H1 (cell line): ENCODE measurements around the gene SAP30. TPM values are rescaled to one million over a fixed set of nuclear protein-coding genes. Genes with fewer than 3 reads are reported as not detected.

Experiments used
- CTCF ChIA-PET: fragments of 300-600 bp; sonication (Branson Sonifier 250); formaldehyde crosslinking; loops from one replicate; lab custom pipeline; 2021; ENCODE audit not compliant: partially characterized antibody; lab: Charles Lee
- POLR2A ChIA-PET: fragments of 300-600 bp; sonication (Branson Sonifier 250); formaldehyde crosslinking; loops from one replicate; lab custom pipeline; 2021; ENCODE audit warnings: inconsistent platforms; ENCODE audit not compliant: partially characterized antibody; lab: Charles Lee
- DNase-seq, 2 experiments: peaks; one replicate each; pipeline versions ENCODE4 v3.0.0 to v3.0.0-alpha.2; 2010 to 2022; ENCODE audit warnings: low spot score in 2 of 2, low read depth in 1 of 2, mixed read lengths in 1 of 2
- FAIRE-seq: peaks from 2 replicates; lab custom pipeline; 2011; peaks lifted over from hg19 to GRCh38; lab: Jason Lieb, UNC
- H2AFZ ChIP-seq: 2 replicates; pipeline ENCODE4 v1.8.1; 2012; ENCODE audit warnings: low read length, inconsistent platforms
- H2AK5ac ChIP-seq: 2 replicates; pipeline ENCODE4 v1.6.1; 2013; ENCODE audit warnings: low read depth, low read length
- H2BK120ac ChIP-seq: replicated peaks from 2 replicates; pipeline ENCODE3; 2013; ENCODE audit warnings: low read depth, low read length, inconsistent platforms
- H2BK12ac ChIP-seq: 2 replicates; pipeline ENCODE4 v1.6.1; 2013; ENCODE audit warnings: low read depth, low read length
- H2BK15ac ChIP-seq: 2 replicates; pipeline ENCODE4 v1.6.1; 2013; ENCODE audit warnings: low read length
- H2BK20ac ChIP-seq: 2 replicates; pipeline ENCODE4 v1.6.1; 2013; ENCODE audit warnings: low read length
- H2BK5ac ChIP-seq: 2 replicates; pipeline ENCODE4 v1.6.1; 2013; ENCODE audit warnings: low read depth, low read length
- H3K14ac ChIP-seq: 2 replicates; pipeline ENCODE4 v1.6.1; 2013; ENCODE audit warnings: inconsistent platforms; ENCODE audit not compliant: insufficient read length
- H3K18ac ChIP-seq: 2 replicates; pipeline ENCODE4 v1.6.1; 2013; ENCODE audit warnings: low read length; ENCODE audit errors: extremely low read depth
- H3K23ac ChIP-seq: 2 replicates; pipeline ENCODE4 v1.6.1; 2013; ENCODE audit warnings: inconsistent platforms; ENCODE audit not compliant: insufficient read length
- H3K23me2 ChIP-seq: 2 replicates; pipeline ENCODE4 v1.6.1; 2013; ENCODE audit warnings: low read depth, low read length
- H3K27ac ChIP-seq: 2 replicates; pipeline ENCODE4 v1.6.1; 2011; ENCODE audit warnings: low read depth, low read length, inconsistent platforms
- H3K27me3 ChIP-seq, 4 experiments: replicated peaks in 1 of 4; 1 replicate in 1 of 4; 2 replicates in 3 of 4; pipeline versions ENCODE4 v1.6.1 to v1.8.1; 2011 to 2013; ENCODE audit warnings: low read length in 3 of 4, mild to moderate bottlenecking in 3 of 4, inconsistent platforms in 2 of 4, mixed read lengths in 2 of 4, moderate library complexity in 1 of 4; ENCODE audit not compliant: control insufficient read depth in 3 of 4, insufficient read depth in 3 of 4; ENCODE audit errors: extremely low read depth in 1 of 4
- H3K36me3 ChIP-seq, 4 experiments: 2 replicates each; pipeline versions ENCODE4 v1.6.1 to v1.8.1; 2011 to 2013; ENCODE audit warnings: mild to moderate bottlenecking in 4 of 4, low read length in 3 of 4, moderate library complexity in 2 of 4, control low read depth in 1 of 4, inconsistent platforms in 1 of 4; ENCODE audit not compliant: insufficient read depth in 4 of 4, control insufficient read depth in 2 of 4
- H3K4ac ChIP-seq: replicated peaks from 2 replicates; pipeline ENCODE3; 2013; ENCODE audit warnings: low read length, low read depth, mixed read lengths, inconsistent platforms; ENCODE audit not compliant: insufficient read length
- H3K4me1 ChIP-seq, 4 experiments: replicated peaks in 1 of 4; 1 replicate in 1 of 4; 2 replicates in 3 of 4; pipeline versions ENCODE4 v1.6.1 to v1.8.1; 2011 to 2013; ENCODE audit warnings: low read length in 3 of 4, inconsistent platforms in 2 of 4, mixed read lengths in 1 of 4; ENCODE audit not compliant: insufficient read depth in 4 of 4, control insufficient read depth in 3 of 4
- H3K4me2 ChIP-seq, 2 experiments: 2 replicates each; pipeline versions ENCODE4 v1.6.1 to v1.8.1; 2011 to 2013; ENCODE audit warnings: low read depth in 2 of 2, low read length in 2 of 2, control low read depth in 1 of 2, inconsistent platforms in 1 of 2, mild to moderate bottlenecking in 1 of 2; ENCODE audit not compliant: insufficient read depth in 1 of 2
- H3K4me3 ChIP-seq, 4 experiments: fragments of 200-600, 300-600 bp in 1 of 4; sonication (generic), shearing (Covaris generic), sonication (Bioruptor Twin) in 1 of 4; 2 replicates each; pipeline versions ENCODE4 v1.5.1 to v1.8.1; 2011 to 2016; ENCODE audit warnings: low read length in 4 of 4, low read depth in 3 of 4, control low read depth in 2 of 4, inconsistent platforms in 2 of 4, mild to moderate bottlenecking in 2 of 4, mixed read lengths in 1 of 4, moderate library complexity in 1 of 4; ENCODE audit not compliant: insufficient read depth in 2 of 4; ENCODE audit errors: extremely low read depth in 1 of 4
- H3K56ac ChIP-seq: replicated peaks from 2 replicates; pipeline ENCODE3; 2013; ENCODE audit warnings: low read depth, mild to moderate bottlenecking, mixed read lengths, low read length, inconsistent platforms; ENCODE audit not compliant: insufficient read length
- H3K79me1 ChIP-seq: 2 replicates; pipeline ENCODE4 v1.6.1; 2013; ENCODE audit warnings: low read depth, low read length, control low read depth
- H3K79me2 ChIP-seq, 2 experiments: 2 replicates each; pipeline versions ENCODE4 v1.6.1 to v1.8.1; 2012 to 2013; ENCODE audit warnings: low read length in 2 of 2, mild to moderate bottlenecking in 2 of 2, inconsistent platforms in 1 of 2; ENCODE audit not compliant: insufficient read depth in 2 of 2, control insufficient read depth in 1 of 2
- H3K9ac ChIP-seq, 4 experiments: replicated peaks in 1 of 4; 1 replicate in 1 of 4; 2 replicates in 3 of 4; pipeline versions ENCODE4 v1.6.1 to v1.8.1; 2011 to 2013; ENCODE audit warnings: low read depth in 3 of 4, low read length in 3 of 4, control low read depth in 2 of 4, mild to moderate bottlenecking in 2 of 4, moderate library complexity in 2 of 4, inconsistent platforms in 1 of 4; ENCODE audit errors: extremely low read depth in 1 of 4
- H3K9me3 ChIP-seq, 2 experiments: 2 replicates each; pipeline versions ENCODE4 v1.6.1 to v1.8.1; 2012 to 2013; ENCODE audit warnings: mild to moderate bottlenecking in 2 of 2, moderate library complexity in 2 of 2, control low read depth in 1 of 2, inconsistent platforms in 1 of 2, low read depth in 1 of 2, low read length in 1 of 2, mixed read lengths in 1 of 2; ENCODE audit not compliant: insufficient read depth in 2 of 2
- H4K20me1 ChIP-seq, 2 experiments: replicated peaks in 1 of 2; 2 replicates each; pipeline versions ENCODE3 to v1.8.1; 2011 to 2013; ENCODE audit warnings: inconsistent platforms in 2 of 2, low read length in 2 of 2, mild to moderate bottlenecking in 1 of 2; ENCODE audit not compliant: insufficient read depth in 2 of 2, control insufficient read depth in 1 of 2
- H4K5ac ChIP-seq: 2 replicates; pipeline ENCODE4 v1.6.1; 2013; ENCODE audit warnings: low read length, low read depth, mixed read lengths, inconsistent platforms; ENCODE audit not compliant: insufficient read length
- H4K8ac ChIP-seq: 2 replicates; pipeline ENCODE4 v1.8.0; 2013; ENCODE audit warnings: mild to moderate bottlenecking, moderate library complexity, low read length, inconsistent platforms; ENCODE audit not compliant: insufficient read depth; ENCODE audit errors: extremely low read depth
- H4K91ac ChIP-seq: replicated peaks from 2 replicates; pipeline ENCODE3; 2013; ENCODE audit warnings: low read length, mixed read lengths, inconsistent platforms; ENCODE audit not compliant: insufficient read length
- CHD1 ChIP-seq: IDR thresholded peaks from 2 replicates; pipeline ENCODE4 v1.6.1; 2012; ENCODE audit warnings: low read depth, low read length, improper control_type of control experiment
- WGBS, 2 experiments: shearing (Covaris generic) in 1 of 2; methylation state at CpG; one replicate each; pipeline versions ENCODE4 v1.1.6 to v1.1.7; 2013 to 2015; ENCODE audit warnings: low lambda C conversion rate in 2 of 2, mixed read lengths in 2 of 2, inconsistent platforms in 1 of 2, low coverage in 1 of 2, missing lambda C conversion rate in 1 of 2; ENCODE audit not compliant: insufficient replicate concordance in 2 of 2, insufficient coverage in 1 of 2, insufficient read length in 1 of 2; ENCODE audit errors: extremely low coverage in 1 of 2, missing lambda C conversion rate in 1 of 2; 5-methylcytosine and 5-hydroxymethylcytosine counted together
- polyA plus RNA-seq, 7 experiments: library from polyadenylated mRNA; depleted of rRNA in 3 of 7; stranded (reverse) in 5 of 7; unstranded in 2 of 7; fragments of >200 nt in 5 of 7; fragments of 200-250 nt in 2 of 7; gene quantifications; 1 replicate in 5 of 7; 2 replicates in 1 of 7; 4 replicates in 1 of 7; pipeline versions ENCODE4 v1.2.1 to v1.2.3, GENCODE V29; 2011 to 2013; ENCODE audit warnings: missing spikeins in 2 of 7, mixed read lengths in 2 of 7
- total RNA-seq: library from RNA; stranded (reverse); fragmentation: NEBNext Ultra II Directional; extraction: Animal tissue kit (Norgen Biotek cat#: 25700); gene quantifications from 2 replicates; pipeline ENCODE4 v1.2.1, GENCODE V29; 2021

SAP30 gene
- total and polyA plus RNA-seq, 2 of the 8 experiments (the other 6 are each of a cell fraction or from before 2014, with no cell fraction given): 7.7 to 21.1 TPM

- H3K79me2 ChIP-seq: no peaks in the 10 kb centered on the region
- H2AFZ ChIP-seq: no peak overlapping the region
- no peaks in the 10 kb centered on the region for H3K9me3 ChIP-seq
- H3K9ac ChIP-seq: no peak overlapping the region
- no peak overlapping the region for H3K18ac ChIP-seq
- H4K5ac ChIP-seq: no peak overlapping the region
- no peak for TF ChIP-seq CHD1
- H3K14ac ChIP-seq: no peak overlapping the region
- no peak overlapping the region for H3K27ac ChIP-seq
- H2BK12ac ChIP-seq: no peak overlapping the region
- no peak overlapping the region for H3K4me3 ChIP-seq
- no peaks in the 10 kb centered on the region for H3K4me1 ChIP-seq
- peaks cover 3% of the 10 kb centered on the region; the same call in 1 of the 2 replicates for H3K23me2 ChIP-seq
- no peak overlapping the region for H4K8ac ChIP-seq
- no peak overlapping the region for H3K56ac ChIP-seq
- 88% methylated on average over 1 of the region's 1 CpG; no CpG with 5 or more reads in 1 of the 2 experiments for WGBS, 2 experiments
- POLR2A ChIA-PET: interaction anchor here (0.8 to 4.0 kb wide), 2 partner anchors 79 to 80 kb away, joined by 3 to 13 read pairs; partner anchors contain the start of gene HMGB2
- no peak overlapping the region for H2AK5ac ChIP-seq
- H3K23ac ChIP-seq: no peak overlapping the region
- no peak overlapping the region for H2BK120ac ChIP-seq
- H2BK15ac ChIP-seq: no peak overlapping the region
- no peak overlapping the region for H3K4me2 ChIP-seq
- H3K4ac ChIP-seq: no peak overlapping the region
- H3K79me1 ChIP-seq: no peaks in the 10 kb centered on the region
- H4K91ac ChIP-seq: no peak overlapping the region
- no peak for FAIRE-seq
- no peak overlapping the region for H2BK20ac ChIP-seq
- no peaks in the 10 kb centered on the region; a peak in 1 of 7 replicates for H3K27me3 ChIP-seq
- no peak overlapping the region for H2BK5ac ChIP-seq
- no peak for DNase-seq
- H3K36me3 ChIP-seq: no peaks in the 10 kb centered on the region
- H4K20me1 ChIP-seq: peaks cover 0 to 3% of the 10 kb centered on the region in 2 experiments
- CTCF ChIA-PET: interaction anchor here (0.6 to 6.2 kb wide), 16 partner anchors 8 to 521 kb away, joined by 3 to 55 read pairs (median 4); no protein-coding TSS in a partner anchor
These were observed 42.3 kb downstream of the SAP30 start for GRCh38 chr4:173413036-173413435.
